ENCODE data around the gene MIER2.

The MIER2 gene

DNA sequence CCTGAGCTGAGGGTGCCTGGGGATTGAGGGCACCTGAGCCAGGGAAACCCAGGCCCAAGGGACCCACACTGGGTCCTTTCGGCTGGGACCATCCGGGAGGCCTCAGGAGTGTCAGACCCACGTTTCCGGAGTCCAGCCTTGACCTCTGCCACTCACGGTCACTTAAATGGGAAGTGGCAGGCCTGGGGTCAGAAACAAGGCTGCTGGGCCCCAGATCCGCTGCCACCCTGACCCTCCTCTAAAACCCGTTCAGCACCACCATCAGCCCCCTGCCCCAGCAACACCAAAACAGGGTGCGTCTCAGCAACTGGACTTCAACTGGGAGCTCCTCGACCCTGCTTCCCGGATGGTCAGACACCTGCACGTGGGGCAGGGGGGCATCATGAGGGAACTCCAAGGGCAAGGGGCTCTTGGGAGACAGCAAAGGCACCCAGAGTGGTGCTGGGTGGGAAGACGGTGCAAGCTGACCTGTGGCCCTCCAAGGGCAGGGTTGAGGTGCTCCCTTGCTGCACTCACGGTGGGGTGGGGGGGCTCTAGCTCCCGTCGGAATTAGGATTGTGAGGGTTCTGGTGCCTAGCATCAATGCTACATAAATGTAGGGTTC is 52.2 kb downstream of the MIER2 start (continued):
- TF ChIP-seq, protein P1, sequence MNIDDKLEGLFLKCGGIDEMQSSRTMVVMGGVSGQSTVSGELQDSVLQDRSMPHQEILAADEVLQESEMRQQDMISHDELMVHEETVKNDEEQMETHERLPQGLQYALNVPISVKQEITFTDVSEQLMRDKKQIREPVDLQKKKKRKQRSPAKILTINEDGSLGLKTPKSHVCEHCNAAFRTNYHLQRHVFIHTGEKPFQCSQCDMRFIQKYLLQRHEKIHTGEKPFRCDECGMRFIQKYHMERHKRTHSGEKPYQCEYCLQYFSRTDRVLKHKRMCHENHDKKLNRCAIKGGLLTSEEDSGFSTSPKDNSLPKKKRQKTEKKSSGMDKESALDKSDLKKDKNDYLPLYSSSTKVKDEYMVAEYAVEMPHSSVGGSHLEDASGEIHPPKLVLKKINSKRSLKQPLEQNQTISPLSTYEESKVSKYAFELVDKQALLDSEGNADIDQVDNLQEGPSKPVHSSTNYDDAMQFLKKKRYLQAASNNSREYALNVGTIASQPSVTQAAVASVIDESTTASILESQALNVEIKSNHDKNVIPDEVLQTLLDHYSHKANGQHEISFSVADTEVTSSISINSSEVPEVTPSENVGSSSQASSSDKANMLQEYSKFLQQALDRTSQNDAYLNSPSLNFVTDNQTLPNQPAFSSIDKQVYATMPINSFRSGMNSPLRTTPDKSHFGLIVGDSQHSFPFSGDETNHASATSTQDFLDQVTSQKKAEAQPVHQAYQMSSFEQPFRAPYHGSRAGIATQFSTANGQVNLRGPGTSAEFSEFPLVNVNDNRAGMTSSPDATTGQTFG (tag by site-specific recombination; IDR thresholded peaks at IDR 0.05; ENCODE audit: borderline replicate concordance): no peak
- TF ChIP-seq, protein P2, sequence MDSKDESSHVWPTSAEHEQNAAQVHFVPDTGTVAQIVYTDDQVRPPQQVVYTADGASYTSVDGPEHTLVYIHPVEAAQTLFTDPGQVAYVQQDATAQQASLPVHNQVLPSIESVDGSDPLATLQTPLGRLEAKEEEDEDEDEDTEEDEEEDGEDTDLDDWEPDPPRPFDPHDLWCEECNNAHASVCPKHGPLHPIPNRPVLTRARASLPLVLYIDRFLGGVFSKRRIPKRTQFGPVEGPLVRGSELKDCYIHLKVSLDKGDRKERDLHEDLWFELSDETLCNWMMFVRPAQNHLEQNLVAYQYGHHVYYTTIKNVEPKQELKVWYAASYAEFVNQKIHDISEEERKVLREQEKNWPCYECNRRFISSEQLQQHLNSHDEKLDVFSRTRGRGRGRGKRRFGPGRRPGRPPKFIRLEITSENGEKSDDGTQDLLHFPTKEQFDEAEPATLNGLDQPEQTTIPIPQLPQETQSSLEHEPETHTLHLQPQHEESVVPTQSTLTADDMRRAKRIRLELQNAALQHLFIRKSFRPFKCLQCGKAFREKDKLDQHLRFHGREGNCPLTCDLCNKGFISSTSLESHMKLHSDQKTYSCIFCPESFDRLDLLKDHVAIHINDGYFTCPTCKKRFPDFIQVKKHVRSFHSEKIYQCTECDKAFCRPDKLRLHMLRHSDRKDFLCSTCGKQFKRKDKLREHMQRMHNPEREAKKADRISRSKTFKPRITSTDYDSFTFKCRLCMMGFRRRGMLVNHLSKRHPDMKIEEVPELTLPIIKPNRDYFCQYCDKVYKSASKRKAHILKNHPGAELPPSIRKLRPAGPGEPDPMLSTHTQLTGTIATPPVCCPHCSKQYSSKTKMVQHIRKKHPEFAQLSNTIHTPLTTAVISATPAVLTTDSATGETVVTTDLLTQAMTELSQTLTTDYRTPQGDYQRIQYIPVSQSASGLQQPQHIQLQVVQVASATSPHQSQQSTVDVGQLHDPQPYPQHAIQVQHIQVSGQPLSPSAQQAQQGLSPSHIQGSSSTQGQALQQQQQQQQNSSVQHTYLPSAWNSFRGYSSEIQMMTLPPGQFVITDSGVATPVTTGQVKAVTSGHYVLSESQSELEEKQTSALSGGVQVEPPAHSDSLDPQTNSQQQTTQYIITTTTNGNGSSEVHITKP (tag by site-specific recombination; IDR thresholded peaks at IDR 0.05): no peak

DNA sequence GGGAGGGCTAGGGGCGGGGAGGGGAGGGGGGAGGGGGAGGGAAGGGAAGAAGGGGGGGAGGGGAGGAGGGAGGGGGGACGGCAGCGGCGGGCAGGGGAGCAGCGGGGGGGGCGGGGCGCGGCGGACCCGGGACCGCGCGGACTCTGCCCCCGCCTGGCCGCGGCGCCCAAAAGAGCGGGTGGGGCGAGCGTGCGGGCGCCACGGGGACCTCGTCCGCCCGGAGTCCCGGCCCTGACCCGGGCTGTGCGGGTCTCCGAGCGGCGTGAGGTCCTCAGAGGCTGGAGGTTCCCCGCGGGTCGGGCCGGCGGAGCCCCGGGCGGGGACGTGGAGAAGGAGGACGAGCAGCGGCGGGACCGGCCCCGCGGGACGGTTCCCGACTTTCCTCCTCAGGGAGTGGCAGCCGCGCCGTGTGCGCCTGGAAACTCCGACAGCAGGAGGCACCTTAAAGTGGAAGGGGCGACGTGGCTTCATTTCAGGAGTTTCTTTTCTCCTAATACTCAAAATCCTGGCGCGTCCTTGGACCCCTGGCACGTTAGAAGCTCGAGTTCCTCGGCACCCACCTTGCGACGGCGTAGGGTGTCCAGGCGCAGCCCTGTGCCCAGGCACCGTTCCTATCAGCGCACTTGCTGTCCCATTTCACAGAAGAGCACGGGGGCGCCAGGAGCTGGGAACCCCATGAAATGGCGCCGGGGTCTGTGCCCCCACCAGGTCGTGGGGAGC is 52.9 kb downstream of the MIER2 start:
- H3K4me3 ChIP-seq (ENCODE audit: low read depth, low read length): no peak overlapping the region
- no peaks in the 10 kb centered on the region for H3K36me3 ChIP-seq (ENCODE audit: control insufficient read depth in 2 of 2, insufficient read depth in 1 of 2, low read length in 2 of 2)
- ChIA-PET CTCF (interaction anchor here (2.1 kb wide), 1 partner anchor 24 kb away, joined by 10 read pairs; no protein-coding TSS in a partner anchor), POLR2A (no interaction called here)
- H3K4me1 ChIP-seq (ENCODE audit: control insufficient read depth, insufficient read depth, low read length): no peaks in the 10 kb centered on the region; the same call in 1 of the 2 replicates
- H3K27ac ChIP-seq (ENCODE audit: extremely low read depth, low read depth, low read length): no peak overlapping the region
- TF ChIP-seq ZBTB8A (tag by site-specific recombination; IDR thresholded peaks at IDR 0.05): peak; percentile 16; the same call in 1 of the 2 replicates
- 0 out of 2 replicates have a peak, but pooled peaks have one; percentile 21 for TF ChIP-seq ZIC2 (tag by site-specific recombination; IDR thresholded peaks at IDR 0.05)
- peak; percentile 64 for TF ChIP-seq ZNF335 (tag by site-specific recombination; conservative IDR thresholded peaks at IDR 0.05)
- TF ChIP-seq, protein P3, sequence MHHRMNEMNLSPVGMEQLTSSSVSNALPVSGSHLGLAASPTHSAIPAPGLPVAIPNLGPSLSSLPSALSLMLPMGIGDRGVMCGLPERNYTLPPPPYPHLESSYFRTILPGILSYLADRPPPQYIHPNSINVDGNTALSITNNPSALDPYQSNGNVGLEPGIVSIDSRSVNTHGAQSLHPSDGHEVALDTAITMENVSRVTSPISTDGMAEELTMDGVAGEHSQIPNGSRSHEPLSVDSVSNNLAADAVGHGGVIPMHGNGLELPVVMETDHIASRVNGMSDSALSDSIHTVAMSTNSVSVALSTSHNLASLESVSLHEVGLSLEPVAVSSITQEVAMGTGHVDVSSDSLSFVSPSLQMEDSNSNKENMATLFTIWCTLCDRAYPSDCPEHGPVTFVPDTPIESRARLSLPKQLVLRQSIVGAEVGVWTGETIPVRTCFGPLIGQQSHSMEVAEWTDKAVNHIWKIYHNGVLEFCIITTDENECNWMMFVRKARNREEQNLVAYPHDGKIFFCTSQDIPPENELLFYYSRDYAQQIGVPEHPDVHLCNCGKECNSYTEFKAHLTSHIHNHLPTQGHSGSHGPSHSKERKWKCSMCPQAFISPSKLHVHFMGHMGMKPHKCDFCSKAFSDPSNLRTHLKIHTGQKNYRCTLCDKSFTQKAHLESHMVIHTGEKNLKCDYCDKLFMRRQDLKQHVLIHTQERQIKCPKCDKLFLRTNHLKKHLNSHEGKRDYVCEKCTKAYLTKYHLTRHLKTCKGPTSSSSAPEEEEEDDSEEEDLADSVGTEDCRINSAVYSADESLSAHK (tag by site-specific recombination; IDR thresholded peaks at IDR 0.05): 0 out of 2 replicates have a peak, but pooled peaks have one; percentile 28
- TF ChIP-seq, protein P4, sequence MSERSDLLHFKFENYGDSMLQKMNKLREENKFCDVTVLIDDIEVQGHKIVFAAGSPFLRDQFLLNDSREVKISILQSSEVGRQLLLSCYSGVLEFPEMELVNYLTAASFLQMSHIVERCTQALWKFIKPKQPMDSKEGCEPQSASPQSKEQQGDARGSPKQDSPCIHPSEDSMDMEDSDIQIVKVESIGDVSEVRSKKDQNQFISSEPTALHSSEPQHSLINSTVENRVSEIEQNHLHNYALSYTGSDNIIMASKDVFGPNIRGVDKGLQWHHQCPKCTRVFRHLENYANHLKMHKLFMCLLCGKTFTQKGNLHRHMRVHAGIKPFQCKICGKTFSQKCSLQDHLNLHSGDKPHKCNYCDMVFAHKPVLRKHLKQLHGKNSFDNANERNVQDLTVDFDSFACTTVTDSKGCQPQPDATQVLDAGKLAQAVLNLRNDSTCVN (tag by site-specific recombination; optimal IDR thresholded peaks at IDR 0.05): peak; percentile 62
- TF ChIP-seq ZNF660 (tag by site-specific recombination; IDR thresholded peaks at IDR 0.05): no peak
- no peaks in the 10 kb centered on the region for H3K9me3 ChIP-seq (ENCODE audit: control insufficient read depth, insufficient read depth, low read depth, low read length)

DNA sequence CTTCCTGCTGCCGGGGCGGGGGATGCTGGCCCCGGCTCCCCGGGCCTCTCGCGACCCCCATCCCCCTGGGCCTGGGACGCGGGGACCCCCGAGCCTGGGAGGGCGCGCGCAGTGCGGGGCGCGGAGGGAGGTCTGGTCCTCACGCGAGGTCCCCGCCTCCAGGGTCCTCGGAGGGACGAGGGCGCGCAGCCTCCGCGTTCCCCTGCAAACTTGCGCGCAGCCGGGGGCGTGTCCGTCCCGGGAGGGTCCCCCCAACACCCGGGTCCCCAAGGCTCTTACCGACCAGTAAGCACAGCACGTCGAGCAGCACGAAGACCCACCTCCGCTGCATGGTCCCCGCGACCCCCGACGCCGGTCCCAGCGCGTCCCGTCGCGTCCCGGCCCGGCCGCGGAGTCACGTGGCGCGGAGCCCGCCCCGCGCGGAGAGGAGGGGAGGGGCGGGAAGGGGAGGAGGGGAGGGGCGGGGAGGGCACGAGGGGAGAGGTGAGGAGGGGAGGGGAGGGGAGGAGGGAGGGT is 53.5 kb downstream of the MIER2 start, which contains the start of gene PLPP2:
TSS of gene PLPP2 (minus strand) at position 398 of the 516 bp plus-strand sequence. CDS start at position 331, 67 bp downstream.
- peak within 1 kb of the TSS; percentile 16; the same call in 1 of the 2 replicates for H3K27ac ChIP-seq (ENCODE audit: extremely low read depth, low read depth, low read length)
- TF ChIP-seq ZNF785 (tag by site-specific recombination; IDR thresholded peaks at IDR 0.05) (no peak), ZNF112 (tag by site-specific recombination; IDR thresholded peaks at IDR 0.05) (no peak), ZFP3 (tag by site-specific recombination; IDR thresholded peaks at IDR 0.05; ENCODE audit: low read depth) (no peak), ZNF658 (tag by site-specific recombination; IDR thresholded peaks at IDR 0.05) (no peak), ZNF843 (tag by site-specific recombination; IDR thresholded peaks at IDR 0.05) (no peak), ZNF544 (tag by site-specific recombination; IDR thresholded peaks at IDR 0.05) (no peak), ZNF133 (tag by site-specific recombination; IDR thresholded peaks at IDR 0.05) (no peak)
- TF ChIP-seq, protein P5, sequence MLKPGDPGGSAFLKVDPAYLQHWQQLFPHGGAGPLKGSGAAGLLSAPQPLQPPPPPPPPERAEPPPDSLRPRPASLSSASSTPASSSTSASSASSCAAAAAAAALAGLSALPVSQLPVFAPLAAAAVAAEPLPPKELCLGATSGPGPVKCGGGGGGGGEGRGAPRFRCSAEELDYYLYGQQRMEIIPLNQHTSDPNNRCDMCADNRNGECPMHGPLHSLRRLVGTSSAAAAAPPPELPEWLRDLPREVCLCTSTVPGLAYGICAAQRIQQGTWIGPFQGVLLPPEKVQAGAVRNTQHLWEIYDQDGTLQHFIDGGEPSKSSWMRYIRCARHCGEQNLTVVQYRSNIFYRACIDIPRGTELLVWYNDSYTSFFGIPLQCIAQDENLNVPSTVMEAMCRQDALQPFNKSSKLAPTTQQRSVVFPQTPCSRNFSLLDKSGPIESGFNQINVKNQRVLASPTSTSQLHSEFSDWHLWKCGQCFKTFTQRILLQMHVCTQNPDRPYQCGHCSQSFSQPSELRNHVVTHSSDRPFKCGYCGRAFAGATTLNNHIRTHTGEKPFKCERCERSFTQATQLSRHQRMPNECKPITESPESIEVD (tag by site-specific recombination; IDR thresholded peaks at IDR 0.05): no peak
- TF ChIP-seq, protein P6, sequence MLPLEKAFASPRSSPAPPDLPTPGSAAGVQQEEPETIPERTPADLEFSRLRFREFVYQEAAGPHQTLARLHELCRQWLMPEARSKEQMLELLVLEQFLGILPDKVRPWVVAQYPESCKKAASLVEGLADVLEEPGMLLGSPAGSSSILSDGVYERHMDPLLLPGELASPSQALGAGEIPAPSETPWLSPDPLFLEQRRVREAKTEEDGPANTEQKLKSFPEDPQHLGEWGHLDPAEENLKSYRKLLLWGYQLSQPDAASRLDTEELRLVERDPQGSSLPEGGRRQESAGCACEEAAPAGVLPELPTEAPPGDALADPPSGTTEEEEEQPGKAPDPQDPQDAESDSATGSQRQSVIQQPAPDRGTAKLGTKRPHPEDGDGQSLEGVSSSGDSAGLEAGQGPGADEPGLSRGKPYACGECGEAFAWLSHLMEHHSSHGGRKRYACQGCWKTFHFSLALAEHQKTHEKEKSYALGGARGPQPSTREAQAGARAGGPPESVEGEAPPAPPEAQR (tag by site-specific recombination; IDR thresholded peaks at IDR 0.05): no peak

More for the DNA sequence above, 53.5 kb downstream of the MIER2 start, which contains the start of gene PLPP2:
- peak within 1 kb of the TSS; percentile 21 for H3K4me3 ChIP-seq (ENCODE audit: low read depth, low read length)
- CTCF ChIA-PET: no interaction called here
- H3K36me3 ChIP-seq (ENCODE audit: control insufficient read depth in 2 of 2, insufficient read depth in 1 of 2, low read length in 2 of 2): no peaks in the 10 kb centered on the region
- POLR2A ChIA-PET: no interaction called here
- no peaks in the 10 kb centered on the region for H3K9me3 ChIP-seq (ENCODE audit: control insufficient read depth, insufficient read depth, low read depth, low read length)
- no peaks in the 10 kb centered on the region; the same call in 1 of the 2 replicates for H3K4me1 ChIP-seq (ENCODE audit: control insufficient read depth, insufficient read depth, low read length)

Data from HEK293 (cell line).